Measurements from ENCODE around the gene TKT. TPM values are rescaled to one million over a fixed set of nuclear protein-coding genes. Genes with fewer than 3 reads are reported as not detected.
A peak's percentile ranks its signal among the peaks of the same experiment; 100 is the strongest.

The TKT gene
- total RNA-seq, 1 experiment from 2014 or later, result 650 TPM

DNA sequence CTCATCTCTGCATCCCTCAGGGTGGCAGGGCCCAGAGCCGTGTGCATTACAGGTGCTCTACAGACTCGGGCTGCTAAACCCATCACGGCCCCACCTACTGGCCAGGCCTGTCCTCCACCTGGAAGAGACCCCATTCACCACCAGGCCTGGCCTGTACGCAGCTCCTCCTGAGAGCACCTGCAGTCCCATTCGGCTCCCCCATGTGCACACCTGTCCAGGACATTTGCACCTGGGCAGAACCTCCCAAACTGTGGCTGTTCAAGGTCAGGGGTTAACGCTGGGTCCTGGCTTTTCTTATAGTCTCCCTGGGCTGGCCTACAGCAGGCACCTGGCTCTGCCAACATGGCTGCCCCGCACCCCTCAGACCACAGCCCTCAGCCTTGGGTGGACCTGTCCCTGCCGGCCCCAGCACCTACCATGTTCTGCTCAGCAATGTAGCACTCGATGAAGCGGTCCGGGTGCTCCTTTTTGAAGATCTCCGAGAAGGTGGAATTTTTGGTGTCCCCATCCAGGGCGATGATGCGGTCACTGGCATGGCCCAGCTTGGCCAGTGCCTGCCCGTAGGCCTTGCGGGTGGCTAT, 25.7 kb downstream of the TKT start:
- Histone ChIP-seq H3K23ac (ENCODE audit: insufficient read length, low read depth, low read length) (no peak overlapping the region), H4K5ac (ENCODE audit: insufficient read length, low read depth, low read length) (no peak overlapping the region), H4K20me1 (ENCODE audit: control insufficient read depth, insufficient read depth, insufficient read length) (peaks cover 2% of the 10 kb centered on the region), H3T11ph (ENCODE audit: low read length) (no peak overlapping the region), H2BK12ac (ENCODE audit: insufficient read length, low read depth, low read length) (no peak overlapping the region), H3K23me2 (ENCODE audit: insufficient read length, low read depth, low read length, poor library complexity, severe bottlenecking) (no peaks in the 10 kb centered on the region), H4K91ac (ENCODE audit: insufficient read length, low read depth, low read length) (no peak overlapping the region), H4K8ac (replicated peaks; ENCODE audit: insufficient read length, low read depth, low read length) (no peak overlapping the region), H3K4ac (ENCODE audit: low read depth, low read length) (no peak overlapping the region), H3K27ac (ENCODE audit: insufficient read length, low read depth, low read length) (no peak overlapping the region), H3K4me1 (ENCODE audit: insufficient read depth, low read length) (no peaks in the 10 kb centered on the region), H3K9me3 (ENCODE audit: control insufficient read depth, low read depth, low read length) (no peaks in the 10 kb centered on the region), H3K27me3 (ENCODE audit: insufficient read depth, low read length) (no peaks in the 10 kb centered on the region), H2AFZ (ENCODE audit: low read length) (no peak overlapping the region), H3K9ac (ENCODE audit: extremely low read depth, insufficient read length, low read length) (no peak overlapping the region), H3K79me2 (ENCODE audit: insufficient read depth, low read length) (no peaks in the 10 kb centered on the region), H3K18ac (ENCODE audit: insufficient read length, low read depth, low read length) (no peak overlapping the region), H2AK5ac (ENCODE audit: insufficient read length, low read length) (no peak overlapping the region), H3K79me1 (ENCODE audit: insufficient read depth, low read depth, low read length, poor library complexity, severe bottlenecking) (no peaks in the 10 kb centered on the region), H2BK5ac (ENCODE audit: insufficient read length, low read length) (no peak overlapping the region), H2BK15ac (ENCODE audit: low read depth, low read length) (no peak overlapping the region), H3K56ac (ENCODE audit: insufficient read length, low read depth, low read length) (no peak overlapping the region), H2BK20ac (ENCODE audit: low read depth, low read length, poor library complexity, severe bottlenecking) (no peak overlapping the region), H2BK120ac (ENCODE audit: low read depth, low read length, poor library complexity, severe bottlenecking) (no peak overlapping the region), H3K4me2 (ENCODE audit: insufficient read depth, insufficient read length, low read length) (no peak overlapping the region), H3K14ac (ENCODE audit: insufficient read depth, low read length) (no peak overlapping the region)
- H3K27me3 Mint-ChIP-seq (ENCODE audit: low read depth), result no peaks in the 10 kb centered on the region
- no peaks in the 10 kb centered on the region for H3K9me3 Mint-ChIP-seq
- no CpG with 5 or more reads among the region's 16 CpGs for WGBS (ENCODE audit: extremely low coverage, insufficient read length, low lambda C conversion rate)
- peaks cover 84 to 99% (median 96%) of the 10 kb centered on the region in 3 experiments for H3K36me3 Mint-ChIP-seq (ENCODE audit: insufficient read depth in 1 of 3, low read depth in 3 of 3)
- no peaks in the 10 kb centered on the region for H3K4me1 Mint-ChIP-seq
- H3K4me3 Mint-ChIP-seq, result no peak overlapping the region
- peak; percentile 60 for TF ChIP-seq CTCF (conservative IDR thresholded peaks at IDR 0.05)
- H3K27ac Mint-ChIP-seq, result peak overlapping the region in 2 of 3 experiments; percentile 73 to 76; a peak in 4 of 7 replicates
- peak; percentile 61 for DNase-seq
